Endodermal cell (in vitro differentiated cells): ENCODE results near the gene CCDC80. TPM values are rescaled to one million over a fixed set of nuclear protein-coding genes. Genes with fewer than 3 reads are reported as not detected.

Source experiments
- DNase-seq: peaks from one replicate; pipeline ENCODE4 v3.0.0-alpha.2; 2017
- H3K27ac ChIP-seq: 2 replicates; pipeline ENCODE4 v1.5.1; 2013; ENCODE audit warnings: mild to moderate bottlenecking, low read depth, low read length, moderate library complexity
- H3K27me3 ChIP-seq: 2 replicates; pipeline ENCODE4 v1.6.1; 2013; ENCODE audit warnings: mild to moderate bottlenecking, low read length, moderate library complexity; ENCODE audit not compliant: insufficient read depth, control insufficient read depth, poor library complexity, severe bottlenecking
- H3K36me3 ChIP-seq: 2 replicates; pipeline ENCODE4 v1.7.0; 2013; ENCODE audit warnings: mild to moderate bottlenecking, low read length, moderate library complexity; ENCODE audit not compliant: control insufficient read depth, insufficient read depth
- H3K4me1 ChIP-seq: one replicate; pipeline ENCODE4 v1.7.0; 2013; ENCODE audit warnings: low read length; ENCODE audit not compliant: control insufficient read depth, insufficient read depth
- H3K4me3 ChIP-seq: 2 replicates; pipeline ENCODE4 v1.5.1; 2013; ENCODE audit warnings: mild to moderate bottlenecking, low read length, moderate library complexity
- H3K9ac ChIP-seq: 2 replicates; pipeline ENCODE4 v1.6.1; 2013; ENCODE audit warnings: mild to moderate bottlenecking, low read length, moderate library complexity; ENCODE audit not compliant: poor library complexity, severe bottlenecking; ENCODE audit errors: extremely low read depth
- H3K9me3 ChIP-seq: 2 replicates; pipeline ENCODE4 v1.6.1; 2013; ENCODE audit warnings: mild to moderate bottlenecking, low read length, moderate library complexity; ENCODE audit not compliant: control insufficient read depth
- H3K27ac Mint-ChIP-seq: 2 replicates; pipeline ENCODE4 v1.8.0; 2020; ENCODE audit warnings: mixed read lengths
- H3K27me3 Mint-ChIP-seq: 2 replicates; pipeline ENCODE4 v1.8.0; 2021; ENCODE audit warnings: mild to moderate bottlenecking, mixed read lengths; ENCODE audit not compliant: insufficient read depth
- H3K36me3 Mint-ChIP-seq: 2 replicates; pipeline ENCODE4 v1.8.0; 2020; ENCODE audit warnings: low read depth, mixed read lengths
- H3K4me1 Mint-ChIP-seq: 2 replicates; pipeline ENCODE4 v1.8.0; 2020; ENCODE audit warnings: mixed read lengths
- H3K4me3 Mint-ChIP-seq: 2 replicates; pipeline ENCODE4 v1.8.0; 2020; ENCODE audit warnings: mild to moderate bottlenecking, moderate library complexity, mixed read lengths
- H3K9me3 Mint-ChIP-seq: 2 replicates; pipeline ENCODE4 v1.8.0; 2020; ENCODE audit warnings: mild to moderate bottlenecking, mixed read lengths
- WGBS, 2 experiments: methylation state at CpG; one replicate each; pipeline versions ENCODE4 v1.1.5 to v1.1.7; 2013; ENCODE audit warnings: missing lambda C conversion rate in 2 of 2, mixed read lengths in 1 of 2; ENCODE audit not compliant: insufficient coverage in 1 of 2, insufficient read length in 1 of 2; 5-methylcytosine and 5-hydroxymethylcytosine counted together
- total RNA-seq, 2 donors: library from RNA; stranded (reverse); fragmentation: NEBNext Ultra II Directional in 1 of 2; extraction: Animal tissue kit (Norgen Biotek cat#: 25700) in 1 of 2; gene quantifications; 2 replicates in 1 of 2; 3 replicates in 1 of 2; pipeline ENCODE4 v1.2.1, GENCODE V29; 2021
- TF ChIP-seq, protein P1 (sequence below): fragments of 200-600 bp; sonication (generic); conservative IDR thresholded peaks from 2 replicates; pipeline ENCODE4 v1.5.0; 2021; ENCODE audit warnings: antibody characterized with exemption, mild to moderate bottlenecking

Gene CCDC80
- total RNA-seq, 2 donors from 2014 or later, result 4.6 to 31.5 TPM

DNA sequence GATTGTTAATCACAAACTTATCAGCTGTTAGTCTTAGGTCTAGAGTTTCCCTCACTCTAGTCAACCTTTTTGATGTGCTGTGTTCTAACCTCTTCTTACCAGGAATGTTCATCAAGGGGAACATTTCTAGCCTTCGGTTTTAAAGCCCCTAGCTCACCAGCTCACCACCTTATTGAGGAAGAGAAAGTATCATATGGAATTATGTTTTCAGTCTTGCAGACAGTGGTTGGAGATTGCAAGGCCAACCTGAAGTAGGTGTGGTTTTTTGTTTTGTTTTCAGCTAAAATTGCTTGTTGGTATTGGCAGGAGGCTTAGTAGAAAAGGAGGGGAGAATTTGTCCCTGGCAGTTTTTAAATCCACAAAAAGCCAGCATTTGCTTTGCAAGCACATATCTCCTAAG lies 48.4 kb upstream of the CCDC80 start:
- DNase-seq, result no peak
- H3K27me3 Mint-ChIP-seq, result no peaks in the 10 kb centered on the region
- H3K4me3 ChIP-seq, result no peak overlapping the region
- H3K9me3 ChIP-seq, result peaks cover 11% of the 10 kb centered on the region
- H3K4me1 Mint-ChIP-seq, result peaks cover 36% of the 10 kb centered on the region
- H3K4me3 Mint-ChIP-seq, result no peak overlapping the region
- WGBS, 2 experiments, result 85 to 100% methylated on average over 1 of the region's 1 CpG
- TF ChIP-seq, protein P1, sequence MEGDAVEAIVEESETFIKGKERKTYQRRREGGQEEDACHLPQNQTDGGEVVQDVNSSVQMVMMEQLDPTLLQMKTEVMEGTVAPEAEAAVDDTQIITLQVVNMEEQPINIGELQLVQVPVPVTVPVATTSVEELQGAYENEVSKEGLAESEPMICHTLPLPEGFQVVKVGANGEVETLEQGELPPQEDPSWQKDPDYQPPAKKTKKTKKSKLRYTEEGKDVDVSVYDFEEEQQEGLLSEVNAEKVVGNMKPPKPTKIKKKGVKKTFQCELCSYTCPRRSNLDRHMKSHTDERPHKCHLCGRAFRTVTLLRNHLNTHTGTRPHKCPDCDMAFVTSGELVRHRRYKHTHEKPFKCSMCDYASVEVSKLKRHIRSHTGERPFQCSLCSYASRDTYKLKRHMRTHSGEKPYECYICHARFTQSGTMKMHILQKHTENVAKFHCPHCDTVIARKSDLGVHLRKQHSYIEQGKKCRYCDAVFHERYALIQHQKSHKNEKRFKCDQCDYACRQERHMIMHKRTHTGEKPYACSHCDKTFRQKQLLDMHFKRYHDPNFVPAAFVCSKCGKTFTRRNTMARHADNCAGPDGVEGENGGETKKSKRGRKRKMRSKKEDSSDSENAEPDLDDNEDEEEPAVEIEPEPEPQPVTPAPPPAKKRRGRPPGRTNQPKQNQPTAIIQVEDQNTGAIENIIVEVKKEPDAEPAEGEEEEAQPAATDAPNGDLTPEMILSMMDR, result no peak
- no peaks in the 10 kb centered on the region for H3K27me3 ChIP-seq
- H3K9me3 Mint-ChIP-seq, result peaks cover 16% of the 10 kb centered on the region
- no peak overlapping the region for H3K9ac ChIP-seq
- H3K27ac Mint-ChIP-seq, result no peak overlapping the region
- peaks cover 3% of the 10 kb centered on the region for H3K4me1 ChIP-seq
- H3K36me3 ChIP-seq, result no peaks in the 10 kb centered on the region
- H3K36me3 Mint-ChIP-seq, result peaks cover 8% of the 10 kb centered on the region
- H3K27ac ChIP-seq, result peak overlapping the region; percentile 69

DNA sequence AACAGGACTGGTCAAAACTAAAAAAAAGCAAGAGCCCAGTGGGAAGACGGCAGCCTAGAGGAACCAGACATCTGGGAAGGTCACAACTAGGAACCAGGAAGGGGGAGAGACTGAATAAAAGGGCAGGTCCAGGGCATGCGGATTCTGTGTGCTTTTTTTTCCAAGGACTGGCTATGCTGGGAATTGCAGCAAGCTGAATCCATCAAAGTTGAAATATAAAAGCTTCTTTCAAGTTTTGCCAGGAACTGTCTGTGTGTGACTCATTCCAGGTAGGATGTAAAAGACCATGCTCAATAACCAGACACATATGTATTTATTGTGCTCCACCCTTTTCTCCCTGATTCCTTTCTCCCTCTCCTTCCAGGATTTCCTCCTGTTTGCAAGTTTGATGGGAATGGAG lies 47.9 kb upstream of the CCDC80 start:
- peaks cover 5% of the 10 kb centered on the region for H3K9me3 ChIP-seq
- H3K27me3 Mint-ChIP-seq, result no peaks in the 10 kb centered on the region
- H3K36me3 ChIP-seq, result no peaks in the 10 kb centered on the region
- no peak for DNase-seq
- H3K9ac ChIP-seq, result no peak overlapping the region
- no peak overlapping the region for H3K4me3 Mint-ChIP-seq
- no peak overlapping the region for H3K4me3 ChIP-seq
- H3K27ac Mint-ChIP-seq, result no peak overlapping the region
- no peak overlapping the region for H3K27ac ChIP-seq
- H3K27me3 ChIP-seq, result no peaks in the 10 kb centered on the region
- WGBS, 2 experiments, result 59 to 80% methylated on average over 2 of the region's 2 CpGs
- peaks cover 5% of the 10 kb centered on the region for H3K36me3 Mint-ChIP-seq
- peaks cover 3% of the 10 kb centered on the region for H3K4me1 ChIP-seq
- TF ChIP-seq, protein P1, result no peak
- H3K9me3 Mint-ChIP-seq, result peaks cover 10% of the 10 kb centered on the region
- peaks cover 36% of the 10 kb centered on the region for H3K4me1 Mint-ChIP-seq

- Histone ChIP-seq H3K27ac (no peak overlapping the region), H3K9me3 (no peaks in the 10 kb centered on the region), H3K9ac (no peak overlapping the region), H3K4me3 (no peak overlapping the region), H3K4me1 (peaks cover 3% of the 10 kb centered on the region), H3K27me3 (no peaks in the 10 kb centered on the region), H3K36me3 (no peaks in the 10 kb centered on the region)
- 93 to 100% methylated on average over 1 to 2 of the region's 2 CpGs for WGBS, 2 experiments
- Mint-ChIP-seq H3K9me3 (peaks cover 4% of the 10 kb centered on the region), H3K36me3 (no peaks in the 10 kb centered on the region), H3K4me1 (peaks cover 32% of the 10 kb centered on the region), H3K27ac (no peak overlapping the region), H3K27me3 (no peaks in the 10 kb centered on the region), H3K4me3 (no peak overlapping the region)
- no peak for DNase-seq
- TF ChIP-seq, protein P1, result no peak
Observed at GRCh38 chr3:112688085-112688769, 47.3 kb upstream of the CCDC80 start.
